OCI-M2 (cell line): ENCODE data around the gene GABARAPL1.

ENCODE experiments used
- DNase-seq: peaks from one replicate; lab custom pipeline; 2025; ENCODE audit not compliant: unreplicated experiment; lab: John Stamatoyannopoulos, UW

The GABARAPL1 gene

DNA sequence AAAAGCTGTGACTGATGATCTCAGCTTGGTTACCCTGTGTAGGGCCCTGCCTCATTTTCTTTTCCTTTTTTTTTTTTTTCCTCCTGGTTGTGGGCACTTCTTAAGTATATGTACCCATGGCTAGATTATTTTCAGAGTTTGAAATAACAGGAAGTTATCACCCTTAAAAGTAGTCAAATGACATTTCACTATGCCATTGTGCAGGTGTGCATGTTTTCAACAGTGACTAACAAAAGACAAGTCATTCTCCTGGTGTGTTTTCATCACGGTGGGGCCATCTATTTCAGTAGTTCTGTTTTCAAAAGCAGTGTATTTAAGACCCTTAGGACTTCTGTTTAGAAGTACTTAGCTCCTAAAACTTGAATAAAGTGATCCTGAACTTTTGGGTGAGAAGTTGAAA, 15.0 kb downstream of the GABARAPL1 start:
- DNase-seq: no peak

DNA sequence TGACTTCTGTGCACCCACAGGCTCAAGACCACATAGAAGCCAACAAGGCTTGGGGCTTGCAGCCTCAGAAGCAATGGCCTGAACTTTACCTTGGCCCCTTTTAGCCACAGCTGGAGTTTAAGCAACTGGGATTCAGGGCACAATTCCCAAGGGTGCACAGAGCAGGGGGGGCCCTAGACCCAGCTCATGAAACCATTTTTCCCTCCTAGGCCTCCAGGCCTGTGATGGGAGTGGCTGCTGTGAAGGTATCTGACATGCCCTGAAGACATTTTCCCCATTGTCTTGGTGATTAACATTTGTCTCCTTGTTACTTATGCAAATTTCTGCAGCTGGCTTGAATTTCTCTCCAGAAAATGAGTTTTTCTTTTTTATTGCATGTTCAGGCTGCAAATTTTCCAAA, 21.9 kb downstream of the GABARAPL1 start:
- DNase-seq: no peak

DNA sequence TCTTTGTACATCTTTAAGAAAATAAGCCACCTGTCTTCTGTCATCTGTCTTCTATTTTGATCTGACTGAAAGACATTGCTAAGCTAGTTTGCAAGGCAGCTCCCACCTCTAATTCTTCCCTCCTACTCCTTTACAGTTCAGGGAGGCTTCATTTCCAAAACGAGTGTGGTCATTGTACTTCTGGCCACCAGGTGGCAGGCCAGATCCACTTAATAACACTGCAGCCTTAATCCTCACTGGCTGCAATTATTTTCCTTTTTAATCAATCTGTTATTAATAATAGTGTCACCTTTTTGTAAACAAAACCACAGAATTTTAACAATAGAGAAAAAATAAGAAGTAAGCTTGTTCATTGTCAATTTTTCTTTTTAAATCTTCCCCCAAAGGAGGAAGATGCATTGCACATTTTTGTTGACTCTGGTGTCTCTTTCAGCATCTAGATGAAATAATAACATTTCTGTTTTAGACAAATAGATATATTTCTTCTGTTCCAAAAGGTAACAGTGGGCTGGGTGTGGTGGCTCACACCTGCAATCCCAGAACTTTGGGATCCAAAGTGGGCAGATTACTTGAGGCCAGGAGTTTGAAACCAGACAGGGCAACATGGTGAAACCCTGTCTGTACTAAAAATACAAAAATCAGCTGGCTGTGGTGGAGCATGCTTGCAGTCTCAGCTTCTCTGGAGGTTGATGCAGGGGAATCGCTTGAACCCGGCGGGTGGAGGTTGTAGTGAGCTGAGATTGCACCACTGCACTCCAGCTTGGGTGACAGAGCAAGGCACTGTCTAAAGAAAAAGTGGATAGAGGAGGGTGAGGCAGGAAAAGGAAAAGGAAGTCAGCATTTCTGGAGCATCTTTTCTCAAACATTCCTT, 23.3 kb downstream of the GABARAPL1 start:
- DNase-seq: no peak

DNA sequence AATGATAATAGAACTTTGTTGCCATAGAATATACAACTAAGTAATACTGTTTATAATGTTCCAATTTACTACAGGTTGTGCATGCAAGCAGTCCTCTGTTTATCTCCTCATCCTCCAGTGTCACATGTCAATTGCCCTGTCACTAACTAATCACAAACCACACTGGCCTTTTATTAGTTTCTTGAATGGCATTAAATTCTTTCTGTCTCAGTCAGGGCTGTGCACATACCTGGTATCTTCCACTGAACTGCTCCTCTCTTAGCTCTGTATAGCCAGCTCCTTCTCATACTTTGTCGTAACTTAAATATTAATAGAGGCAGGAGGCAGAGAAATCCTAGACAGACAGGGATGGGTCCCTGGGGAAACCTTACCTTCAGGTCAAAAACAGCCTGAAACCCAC, 24.0 kb downstream of the GABARAPL1 start:
- no peak for DNase-seq

DNA sequence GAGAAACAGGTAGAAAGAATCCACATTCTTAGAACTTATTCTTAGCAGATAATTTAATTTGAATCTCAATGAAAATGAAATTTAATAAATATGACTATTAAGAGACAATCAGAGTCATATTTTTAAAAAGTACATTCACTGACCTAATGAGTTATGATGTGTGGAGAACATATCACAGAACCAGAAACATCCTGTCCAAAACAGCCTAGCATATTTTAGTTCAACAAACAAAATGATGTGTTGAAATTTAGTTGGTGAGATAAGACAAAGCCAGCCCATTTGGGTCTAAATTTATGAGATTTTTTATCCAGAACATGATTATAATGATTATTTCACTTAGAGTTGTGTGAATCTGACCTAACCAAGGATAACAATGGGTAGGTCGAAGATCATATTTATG, 25.8 kb downstream of the GABARAPL1 start:
- DNase-seq: no peak

DNA sequence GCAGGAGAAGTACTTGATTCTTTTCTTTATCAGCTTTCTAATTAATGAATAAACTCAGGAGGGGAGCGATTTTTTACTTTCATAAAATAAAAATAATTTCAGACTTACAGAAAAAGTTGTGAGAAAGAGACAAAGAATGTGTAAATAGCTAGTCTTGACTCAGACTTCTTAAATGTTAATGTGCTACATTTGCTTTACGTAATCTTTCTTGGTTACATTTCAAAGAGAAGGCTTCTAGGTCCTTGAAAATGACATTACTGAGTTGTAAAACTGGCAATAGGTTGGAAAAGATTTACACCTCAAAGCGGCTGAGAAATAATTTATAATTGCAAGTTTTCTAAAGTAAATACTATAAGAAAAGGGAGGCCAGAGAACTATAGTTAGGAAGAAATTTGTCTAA, 28.6 kb downstream of the GABARAPL1 start:
- DNase-seq: no peak

DNA sequence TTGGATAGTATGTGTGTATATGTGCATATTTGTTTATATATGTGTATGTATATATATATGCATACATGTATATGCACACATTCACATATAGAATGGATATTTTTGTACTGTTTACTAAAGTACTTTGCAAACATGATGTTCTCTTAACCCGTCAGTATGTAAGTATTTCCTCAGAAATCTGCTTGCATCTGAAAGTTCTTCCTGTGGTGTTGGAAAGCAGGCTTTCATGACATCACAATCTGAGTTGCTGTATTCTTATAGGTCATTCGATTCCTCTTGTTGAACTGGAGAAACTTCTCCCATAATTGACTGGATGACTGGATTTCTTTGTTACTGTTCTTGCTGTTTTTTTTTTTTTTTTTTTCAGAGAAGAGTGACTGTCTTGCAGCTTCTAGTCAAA, 29.1 kb downstream of the GABARAPL1 start:
- no peak for DNase-seq

DNA sequence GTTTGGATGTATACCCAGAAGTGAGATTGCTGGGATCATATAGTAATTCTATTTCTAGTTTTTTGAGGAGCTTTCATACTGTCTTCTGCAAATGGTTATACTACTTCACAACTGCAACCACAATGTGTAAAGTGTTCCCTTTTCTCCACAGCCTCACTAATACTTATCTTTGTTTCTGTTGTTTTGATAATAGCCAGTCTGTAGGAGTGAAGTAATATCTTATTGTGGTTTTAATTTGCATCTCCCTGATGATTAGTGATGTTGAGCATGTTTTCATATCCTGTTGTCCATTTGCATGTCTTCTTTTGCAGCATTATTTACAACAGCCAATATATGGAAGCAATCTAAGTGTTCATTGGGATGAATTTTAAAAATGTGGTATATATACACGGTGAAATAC, 29.9 kb downstream of the GABARAPL1 start:
- no peak for DNase-seq

DNA sequence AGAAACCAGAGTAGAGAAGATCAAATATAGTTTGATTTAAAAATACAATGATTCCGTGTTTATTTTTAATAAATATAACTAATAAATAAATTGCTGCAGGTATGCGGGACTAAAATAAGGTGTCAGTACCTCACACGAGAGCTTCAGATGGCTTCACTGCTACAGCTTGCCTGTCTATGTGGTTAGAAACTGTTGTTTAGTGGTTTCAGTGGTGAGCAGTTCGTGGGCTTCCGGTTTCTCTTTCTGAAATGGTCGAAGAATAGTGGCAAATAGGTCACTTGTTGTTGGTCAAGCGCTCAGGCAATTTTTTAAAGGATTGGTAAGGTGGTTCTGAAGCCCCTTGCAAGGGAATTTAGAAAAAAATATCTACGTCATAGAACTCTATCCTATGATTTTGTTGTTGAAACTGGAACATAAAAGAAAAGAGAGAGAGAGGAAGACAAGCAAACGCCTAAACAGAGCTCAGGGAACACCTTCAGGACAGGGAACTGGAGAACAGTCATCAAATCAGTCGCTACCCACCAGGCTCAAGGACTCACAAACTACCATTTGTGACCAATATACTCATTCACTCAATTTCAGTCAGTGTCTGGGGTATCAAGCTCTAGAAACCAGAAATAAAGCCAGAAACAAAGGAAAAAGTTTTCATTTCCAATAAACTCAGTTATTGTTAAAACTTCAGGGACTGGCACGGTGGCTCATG, 31.3 kb downstream of the GABARAPL1 start:
- DNase-seq: no peak

DNA sequence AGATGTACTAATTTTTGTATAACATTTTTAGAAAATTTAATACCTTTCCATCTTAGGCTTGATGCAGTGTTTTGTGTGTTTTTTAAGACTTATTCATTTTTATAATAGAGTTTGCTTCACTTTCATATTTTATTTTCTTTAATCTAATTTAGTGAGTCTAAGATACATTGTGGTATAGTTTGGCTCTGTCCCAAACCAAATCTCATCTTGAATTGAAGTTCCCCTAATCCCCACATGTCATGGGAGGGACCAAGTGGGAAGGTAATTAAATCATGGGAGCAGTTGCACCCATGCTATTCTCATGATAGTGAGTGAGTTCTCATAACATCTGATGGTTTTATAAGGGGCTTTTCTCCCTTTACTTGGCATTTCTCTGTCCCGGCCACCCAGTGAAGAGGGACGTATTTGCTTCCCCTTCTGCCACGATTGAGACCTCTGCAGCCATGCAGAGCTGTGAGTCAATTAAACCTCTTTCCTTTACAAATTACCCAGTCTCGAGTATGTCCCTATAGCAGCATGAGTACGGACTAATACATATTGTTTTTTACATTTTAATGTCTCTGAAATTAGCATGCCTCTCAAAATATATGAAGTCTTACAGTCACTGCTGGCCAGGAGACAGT, 34.9 kb downstream of the GABARAPL1 start:
- no peak for DNase-seq

DNA sequence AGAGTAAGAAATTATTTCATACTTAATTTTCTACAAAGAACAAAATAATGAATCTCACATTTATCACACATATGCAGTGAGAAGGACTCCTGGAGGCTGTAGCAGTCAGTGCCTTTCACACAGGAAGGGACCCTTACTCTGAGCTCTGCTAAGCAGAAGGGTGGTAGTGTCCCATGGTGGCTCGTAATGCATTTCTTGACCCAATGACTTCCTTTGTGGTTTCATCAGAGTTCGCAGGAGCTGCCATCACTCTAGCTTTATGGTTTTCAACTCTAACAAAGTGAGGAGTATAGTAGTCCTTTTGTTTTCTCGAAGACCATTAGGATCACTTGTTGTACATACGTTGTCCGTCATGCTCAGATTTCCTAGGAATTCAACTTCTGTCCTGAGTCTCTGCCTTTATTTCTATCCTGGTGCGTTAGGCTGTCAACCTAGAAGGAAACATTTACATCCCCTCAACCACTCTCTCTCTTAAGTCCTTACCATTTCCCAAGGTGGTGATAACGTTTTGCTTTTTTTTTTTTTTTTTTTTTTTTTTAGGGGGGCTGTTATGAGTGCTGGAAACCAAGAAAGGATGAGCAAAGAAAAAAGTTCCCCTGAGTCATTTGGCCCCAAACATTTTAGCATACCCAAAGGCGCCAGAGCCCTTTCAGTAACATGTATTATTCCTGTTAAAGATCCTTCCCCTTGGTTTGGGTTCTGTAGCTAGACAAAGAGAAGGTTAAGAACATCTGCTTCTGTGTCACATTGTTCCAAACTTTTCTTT, 37.2 kb downstream of the GABARAPL1 start:
- DNase-seq: no peak

DNA sequence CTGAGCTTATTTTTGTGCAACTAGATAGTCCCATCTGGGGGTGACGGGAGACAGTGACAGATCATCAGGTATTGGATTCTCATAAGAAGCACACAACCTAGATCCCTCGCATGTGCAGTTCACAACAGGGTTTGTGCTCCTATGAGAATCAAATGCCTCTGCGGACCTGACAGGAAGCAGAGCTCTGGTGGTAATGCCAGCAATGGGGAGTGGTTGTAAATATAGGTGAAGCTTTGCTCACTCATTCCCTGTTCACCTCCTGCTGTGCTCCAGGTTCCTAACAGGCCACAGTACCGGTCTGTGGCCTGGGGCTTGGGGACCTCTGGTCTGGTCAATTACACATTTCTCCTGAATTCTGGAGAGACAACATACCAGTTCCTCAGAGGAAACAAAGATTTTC, 39.0 kb downstream of the GABARAPL1 start:
- DNase-seq: no peak

DNA sequence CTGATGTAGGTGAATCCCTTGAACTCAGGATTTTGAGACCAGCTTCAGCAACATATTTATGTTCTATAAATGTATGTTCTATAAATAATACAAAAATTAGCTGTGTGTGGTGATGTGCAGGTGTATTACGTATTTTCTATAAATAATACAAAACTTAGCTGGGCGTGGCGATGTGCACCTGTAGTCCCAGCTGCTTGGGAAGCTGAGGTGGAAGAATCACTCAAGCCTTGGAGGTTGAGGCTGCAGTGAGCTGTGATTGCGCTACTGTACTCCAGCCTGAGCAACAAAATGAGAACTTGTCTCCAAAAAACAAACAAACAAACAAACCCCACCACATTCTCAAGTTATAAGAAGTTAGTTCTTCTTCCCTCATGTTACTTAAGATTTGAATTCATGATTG, 39.5 kb downstream of the GABARAPL1 start:
- DNase-seq: no peak

DNA sequence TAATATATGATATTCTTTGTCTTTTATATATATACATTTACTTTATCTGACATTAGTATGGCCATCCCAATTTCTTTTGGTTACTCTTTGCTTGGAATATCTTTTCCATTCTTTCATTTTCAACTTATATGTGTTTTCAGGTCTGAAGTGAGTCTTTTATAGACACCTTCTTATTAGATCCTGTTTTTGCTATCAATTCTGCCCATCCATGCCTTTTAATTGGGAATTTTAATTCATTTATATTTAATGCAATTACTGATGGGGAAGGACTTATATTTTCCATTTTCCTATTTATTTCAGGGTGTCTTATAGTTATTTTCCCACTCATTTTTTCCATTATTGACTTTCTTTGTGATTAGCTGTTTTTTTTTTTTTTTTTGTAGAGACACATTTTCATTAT, 43.4 kb downstream of the GABARAPL1 start:
- DNase-seq: no peak

DNA sequence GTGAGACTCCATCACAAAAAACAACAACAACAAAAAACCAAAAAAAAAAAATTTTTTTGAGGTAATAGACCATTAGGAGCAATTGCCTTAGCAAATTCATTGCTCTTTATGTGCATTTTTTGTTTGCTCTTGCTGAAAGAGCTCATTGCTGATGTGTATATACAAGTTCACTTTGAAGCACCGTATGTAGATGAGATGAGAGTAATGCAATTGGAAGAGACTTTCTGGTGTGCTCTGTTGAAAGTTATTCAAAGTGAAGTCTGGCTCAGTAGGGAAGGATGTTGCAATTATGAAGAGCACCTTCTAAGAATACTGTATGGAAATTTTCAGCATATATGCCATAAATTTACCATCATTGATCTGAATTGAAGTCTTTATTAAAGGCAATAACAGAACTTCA, 48.2 kb downstream of the GABARAPL1 start:
- no peak for DNase-seq

DNA sequence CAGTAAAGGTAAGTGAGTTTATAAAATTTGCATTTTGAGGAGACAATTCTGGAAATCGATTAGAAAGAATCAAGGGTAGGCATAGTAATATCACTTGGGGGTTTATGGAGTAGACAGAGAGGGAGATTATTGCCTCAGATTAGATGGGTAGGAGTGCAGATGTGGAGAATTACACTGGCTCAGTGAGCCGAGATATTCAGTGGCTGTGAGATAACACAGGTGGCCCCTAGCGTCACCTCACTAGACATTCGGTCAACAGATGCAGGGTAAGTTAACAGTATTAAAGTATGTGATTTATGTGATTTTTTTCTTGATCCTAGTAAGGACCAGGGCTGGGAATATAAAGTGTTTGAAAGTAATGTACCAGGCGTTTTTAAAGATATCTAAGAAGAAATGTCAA, 55.4 kb downstream of the GABARAPL1 start:
- DNase-seq: no peak

DNA sequence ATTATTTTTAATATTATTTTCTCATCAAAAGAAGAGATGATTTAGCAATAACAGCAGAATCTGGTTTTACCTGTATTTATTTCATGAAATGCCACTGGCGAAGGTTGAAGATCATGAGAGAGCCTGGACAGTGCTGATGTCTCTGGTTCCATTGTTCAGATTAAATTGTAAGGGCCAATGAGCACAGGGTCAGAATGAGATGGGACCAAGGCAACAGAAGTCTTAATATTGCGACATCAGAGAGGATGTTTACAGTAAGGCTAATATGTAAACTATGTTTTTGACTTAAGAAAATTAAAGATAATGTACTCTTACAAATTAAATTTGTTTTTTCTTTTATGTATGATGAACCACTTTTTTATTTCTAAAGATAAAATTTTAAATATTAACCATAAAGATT, 59.8 kb downstream of the GABARAPL1 start:
- no peak for DNase-seq
